GM19099 (cell line): ENCODE data around the gene NEO1.

ENCODE experiments used
- POLR2A ChIP-seq: IDR thresholded peaks from 3 replicates; pipeline ENCODE4 v1.6.1; 2011; ENCODE audit warnings: low read depth; ENCODE audit not compliant: insufficient read length; ENCODE audit errors: extremely low read depth

NEO1 gene

GRCh38 chr15:73081321-73081958 lies 29.2 kb downstream of the NEO1 start:
- TF ChIP-seq POLR2A, result no peak

DNA sequence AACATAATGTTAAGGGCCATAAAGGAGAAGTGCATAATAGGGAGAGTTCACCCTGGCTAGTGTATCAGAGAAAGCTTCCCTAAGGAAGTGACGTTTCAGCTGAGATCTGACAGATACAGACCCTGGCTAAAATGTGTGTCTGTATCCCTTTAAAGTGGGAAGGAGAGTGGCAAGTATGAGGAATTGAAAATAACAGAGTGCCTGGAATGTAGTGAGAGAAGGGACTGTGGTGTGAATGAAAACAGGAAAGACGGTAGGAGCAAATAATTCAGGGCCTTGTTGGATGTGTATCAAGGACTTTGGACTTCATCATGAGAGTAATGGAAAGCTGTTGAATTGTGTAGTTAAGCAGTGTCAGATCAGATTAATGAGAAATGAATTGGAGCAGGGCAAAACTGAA lies 30.5 kb downstream of the NEO1 start:
- TF ChIP-seq POLR2A, result no peak

GRCh38 chr15:73087098-73087497 lies 34.8 kb downstream of the NEO1 start:
- no peak for TF ChIP-seq POLR2A

DNA sequence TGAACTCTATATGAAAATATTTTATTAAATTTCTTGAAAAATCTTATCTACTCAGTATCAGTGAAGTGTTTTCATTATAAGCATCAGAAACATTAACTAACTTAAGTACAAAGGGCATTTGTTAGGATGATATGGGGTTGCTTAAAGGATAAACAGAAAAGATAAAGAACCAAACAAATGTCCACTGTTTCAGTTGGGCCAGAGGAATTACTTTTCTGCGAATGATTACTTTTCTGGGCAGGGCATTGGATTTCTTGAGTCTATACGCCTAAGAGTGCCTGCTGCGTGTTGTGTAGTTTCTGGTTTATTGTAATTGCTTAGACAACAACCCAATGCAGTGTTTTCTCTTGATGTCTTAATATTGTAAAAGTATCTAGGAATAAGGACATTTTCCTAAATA lies 52.8 kb downstream of the NEO1 start:
- no peak for TF ChIP-seq POLR2A

- TF ChIP-seq POLR2A, result no peak
Observed at GRCh38 chr15:73108676-73109075, 56.4 kb downstream of the NEO1 start.

- no peak for TF ChIP-seq POLR2A
Observed at GRCh38 chr15:73109765-73110164, 57.5 kb downstream of the NEO1 start.

DNA sequence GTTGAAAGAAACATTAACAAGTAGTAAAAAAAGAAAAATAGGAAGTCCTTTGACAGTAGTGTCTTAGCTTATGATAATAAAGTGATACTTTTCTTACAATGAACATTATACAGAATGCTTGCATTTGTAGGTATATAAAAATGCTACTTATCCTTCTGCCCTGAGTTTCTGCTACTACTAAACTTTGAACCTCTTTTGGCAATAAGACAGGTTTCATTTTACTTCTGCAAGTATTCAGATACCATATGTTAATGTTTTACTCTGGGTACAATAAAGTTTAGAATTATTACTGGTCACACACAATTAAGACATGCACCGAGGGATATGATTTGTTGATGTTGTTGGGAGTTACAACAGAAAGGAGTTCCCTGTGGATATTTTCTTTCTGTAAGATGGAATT lies 57.9 kb downstream of the NEO1 start:
- TF ChIP-seq POLR2A, result no peak

- no peak for TF ChIP-seq POLR2A
Observed at GRCh38 chr15:73114064-73114463, 61.8 kb downstream of the NEO1 start.

GRCh38 chr15:73116164-73116563 lies 63.9 kb downstream of the NEO1 start:
- no peak for TF ChIP-seq POLR2A

- TF ChIP-seq POLR2A, result no peak
Observed at GRCh38 chr15:73118055-73118454, 65.8 kb downstream of the NEO1 start.

DNA sequence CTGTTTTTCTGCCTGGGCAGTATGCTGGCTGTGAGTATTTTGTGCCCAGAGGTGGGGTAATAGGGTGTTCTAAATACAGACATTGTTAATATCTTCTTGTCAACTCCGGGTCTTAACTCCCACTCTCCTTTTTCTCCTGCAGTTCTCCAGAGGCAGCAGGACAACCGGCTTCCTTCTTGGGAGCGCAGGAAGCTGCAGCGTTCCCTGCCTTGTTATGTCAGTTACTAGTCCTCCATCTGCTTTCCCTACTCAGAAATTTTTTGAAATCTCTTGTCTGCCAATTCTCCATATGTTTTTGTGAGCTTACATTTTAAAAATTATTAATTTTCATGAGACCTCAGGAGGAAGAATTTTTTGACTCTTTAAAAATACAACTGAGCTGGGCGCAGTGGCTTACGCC lies 67.2 kb downstream of the NEO1 start:
- no peak for TF ChIP-seq POLR2A

- TF ChIP-seq POLR2A, result no peak
Observed at GRCh38 chr15:73120269-73120668, 68.0 kb downstream of the NEO1 start.

DNA sequence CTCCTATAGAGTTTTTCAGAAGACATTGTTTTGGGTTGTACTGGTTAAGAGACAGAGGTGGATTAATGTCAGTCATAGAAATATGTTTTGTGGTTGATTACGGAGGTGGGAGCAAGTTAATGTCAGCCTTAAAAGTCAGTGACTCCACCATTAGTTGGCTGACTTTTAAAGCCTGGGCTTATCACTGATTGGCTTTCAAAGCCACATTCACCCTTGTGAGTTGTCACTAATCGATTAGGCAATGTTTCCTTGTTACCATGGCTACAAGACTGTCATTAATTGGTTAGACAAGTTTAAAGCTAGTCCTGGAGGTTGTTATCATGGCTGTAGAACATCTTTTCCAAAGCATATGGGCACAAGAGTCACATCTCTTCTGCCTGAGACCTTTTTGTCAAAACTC lies 73.0 kb downstream of the NEO1 start:
- TF ChIP-seq POLR2A, result no peak

DNA sequence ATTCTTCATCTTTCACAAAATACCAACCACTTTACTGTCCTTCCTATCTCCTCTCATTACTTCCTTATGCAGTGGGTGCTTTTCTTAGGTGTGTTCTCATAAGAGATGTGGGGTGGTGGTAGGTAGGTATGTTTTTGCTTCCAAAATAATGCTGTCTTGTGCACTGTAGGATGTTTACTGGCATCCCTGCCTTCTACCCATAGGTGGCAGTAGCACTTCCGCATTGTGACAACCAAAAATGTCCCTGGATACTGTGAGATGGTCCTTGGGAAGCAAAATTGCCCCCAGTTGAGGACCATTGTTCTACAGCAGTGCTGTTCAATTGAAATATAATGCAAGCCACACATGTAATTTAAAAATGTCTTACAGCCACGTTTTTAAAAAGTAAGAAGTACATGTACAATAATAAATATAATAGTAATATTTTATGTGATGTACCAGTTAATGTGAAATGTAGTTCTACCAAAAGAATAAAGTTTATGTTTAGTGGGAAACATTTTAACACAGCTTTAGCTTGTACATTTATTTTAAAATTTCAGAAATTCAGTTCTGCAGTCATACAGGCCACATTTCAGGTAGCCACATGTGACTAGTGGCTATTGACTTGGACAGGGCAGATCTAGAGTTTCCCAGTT lies 75.2 kb downstream of the NEO1 start:
- no peak for TF ChIP-seq POLR2A

GRCh38 chr15:73130830-73131229 lies 78.6 kb downstream of the NEO1 start:
- TF ChIP-seq POLR2A, result no peak

DNA sequence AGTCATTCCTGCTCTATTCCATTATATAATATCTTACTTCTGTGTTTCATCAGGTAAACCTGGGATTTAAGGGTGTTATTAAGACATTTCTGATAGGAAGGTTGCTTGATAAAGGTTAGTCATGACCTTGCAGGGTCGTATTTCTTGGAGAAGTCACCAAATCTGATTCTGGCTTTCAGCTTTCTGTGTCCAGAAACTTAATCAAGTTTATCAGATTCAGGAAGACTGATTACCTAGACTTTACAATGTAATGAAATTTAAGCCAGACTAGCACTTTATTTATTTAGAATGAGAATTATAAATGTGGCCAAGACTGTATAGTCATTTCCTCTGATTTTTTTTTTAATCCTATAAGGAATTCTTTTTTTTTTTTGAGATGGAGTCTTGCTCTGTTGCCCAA lies 81.9 kb downstream of the NEO1 start:
- TF ChIP-seq POLR2A, result no peak
